DMS79 treated with DMSO at 0.1 percent for 48 hours (cell line): ENCODE measurements around the gene NEK9.
"Not testable (repeated sequence)": the region's sequence is repeated elsewhere in the genome, so short reads cannot be mapped to it uniquely, and the experiment has no call there.

Experiments used
- DNase-seq: peaks from one replicate; lab custom pipeline; 2025; lab: John Stamatoyannopoulos, UW

The NEK9 gene

GRCh38 chr14:75126679-75127473, at the start of gene NEK9:
Gene NEK9 (minus strand): TSS chr14:75127048. CDS start chr14:75126921, 127 bp downstream.
- peak; percentile 92 for DNase-seq

- DNase-seq, result peak; percentile 100
These were observed 49.4 kb upstream of the NEK9 start, which contains the start of gene TMED10 for GRCh38 chr14:75176142-75176820. Gene TMED10 (minus strand): TSS chr14:75176612. CDS start chr14:75176579, 33 bp downstream.

GRCh38 chr14:75175677-75176141, 48.9 kb upstream of the NEK9 start:
- no peak for DNase-seq

- no peak for DNase-seq
These were observed 47.2 kb upstream of the NEK9 start for GRCh38 chr14:75174066-75174465.

- no peak for DNase-seq
These were observed 43.9 kb upstream of the NEK9 start for GRCh38 chr14:75170772-75171171.

- DNase-seq, result no peak
These were observed 41.9 kb upstream of the NEK9 start for GRCh38 chr14:75168586-75169335.

GRCh38 chr14:75167325-75167724, 40.5 kb upstream of the NEK9 start:
- DNase-seq, result no peak

GRCh38 chr14:75165586-75166391, 38.9 kb upstream of the NEK9 start:
- no peak for DNase-seq

GRCh38 chr14:75164809-75165208, 38.0 kb upstream of the NEK9 start:
- DNase-seq, result no peak

- DNase-seq, result no peak
These were observed 36.8 kb upstream of the NEK9 start for GRCh38 chr14:75163677-75164076.

GRCh38 chr14:75162631-75163030, 35.8 kb upstream of the NEK9 start:
- DNase-seq, result no peak

GRCh38 chr14:75158843-75159614, 32.2 kb upstream of the NEK9 start:
- DNase-seq, result no peak

GRCh38 chr14:75156901-75157300, 30.1 kb upstream of the NEK9 start:
- no peak for DNase-seq

GRCh38 chr14:75156111-75156510, 29.3 kb upstream of the NEK9 start:
- DNase-seq, result no peak

GRCh38 chr14:75155169-75155568, 28.3 kb upstream of the NEK9 start:
- DNase-seq, result no peak

- no peak for DNase-seq
These were observed 26.4 kb upstream of the NEK9 start for GRCh38 chr14:75153295-75153694.

GRCh38 chr14:75151851-75152250, 25.0 kb upstream of the NEK9 start:
- DNase-seq, result no peak

GRCh38 chr14:75150637-75151036, 23.8 kb upstream of the NEK9 start:
- not testable (repeated sequence) for DNase-seq

GRCh38 chr14:75150150-75150549, 23.3 kb upstream of the NEK9 start:
- no peak for DNase-seq

GRCh38 chr14:75147423-75148071, 20.7 kb upstream of the NEK9 start:
- DNase-seq, result no peak
